ENCODE measurements around the gene ENTR1.

DNA sequence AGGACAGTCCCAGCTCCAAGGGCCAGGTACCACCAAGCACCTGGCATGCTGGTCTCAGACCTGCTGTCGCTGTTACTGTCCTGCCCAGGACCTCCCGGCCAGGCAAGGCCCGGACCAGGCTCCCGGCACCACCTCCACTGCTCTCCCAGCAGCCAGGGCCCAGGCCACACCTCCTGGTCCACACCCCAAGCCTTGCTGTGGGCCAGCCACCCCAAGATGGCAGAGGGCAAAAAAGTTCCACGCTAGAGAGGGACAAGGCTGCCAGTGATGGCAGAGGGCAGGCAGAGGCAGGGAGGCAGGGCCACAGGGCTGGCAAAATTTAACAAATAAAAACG is 48.0 kb downstream of the ENTR1 start:
- no peak for TF ChIP-seq POLR2AphosphoS5 (IDR thresholded peaks at IDR 0.05; ENCODE audit: low read depth, low read length)
- TF ChIP-seq, protein P1, sequence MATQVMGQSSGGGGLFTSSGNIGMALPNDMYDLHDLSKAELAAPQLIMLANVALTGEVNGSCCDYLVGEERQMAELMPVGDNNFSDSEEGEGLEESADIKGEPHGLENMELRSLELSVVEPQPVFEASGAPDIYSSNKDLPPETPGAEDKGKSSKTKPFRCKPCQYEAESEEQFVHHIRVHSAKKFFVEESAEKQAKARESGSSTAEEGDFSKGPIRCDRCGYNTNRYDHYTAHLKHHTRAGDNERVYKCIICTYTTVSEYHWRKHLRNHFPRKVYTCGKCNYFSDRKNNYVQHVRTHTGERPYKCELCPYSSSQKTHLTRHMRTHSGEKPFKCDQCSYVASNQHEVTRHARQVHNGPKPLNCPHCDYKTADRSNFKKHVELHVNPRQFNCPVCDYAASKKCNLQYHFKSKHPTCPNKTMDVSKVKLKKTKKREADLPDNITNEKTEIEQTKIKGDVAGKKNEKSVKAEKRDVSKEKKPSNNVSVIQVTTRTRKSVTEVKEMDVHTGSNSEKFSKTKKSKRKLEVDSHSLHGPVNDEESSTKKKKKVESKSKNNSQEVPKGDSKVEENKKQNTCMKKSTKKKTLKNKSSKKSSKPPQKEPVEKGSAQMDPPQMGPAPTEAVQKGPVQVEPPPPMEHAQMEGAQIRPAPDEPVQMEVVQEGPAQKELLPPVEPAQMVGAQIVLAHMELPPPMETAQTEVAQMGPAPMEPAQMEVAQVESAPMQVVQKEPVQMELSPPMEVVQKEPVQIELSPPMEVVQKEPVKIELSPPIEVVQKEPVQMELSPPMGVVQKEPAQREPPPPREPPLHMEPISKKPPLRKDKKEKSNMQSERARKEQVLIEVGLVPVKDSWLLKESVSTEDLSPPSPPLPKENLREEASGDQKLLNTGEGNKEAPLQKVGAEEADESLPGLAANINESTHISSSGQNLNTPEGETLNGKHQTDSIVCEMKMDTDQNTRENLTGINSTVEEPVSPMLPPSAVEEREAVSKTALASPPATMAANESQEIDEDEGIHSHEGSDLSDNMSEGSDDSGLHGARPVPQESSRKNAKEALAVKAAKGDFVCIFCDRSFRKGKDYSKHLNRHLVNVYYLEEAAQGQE (IDR thresholded peaks at IDR 0.05; ENCODE audit: insufficient read depth in 1 of 2, low read depth in 2 of 2, low read length in 2 of 2) = no peak
